IMR-90 (cell line): ENCODE results near the gene PHLPP2. TPM values are rescaled to one million over a fixed set of nuclear protein-coding genes. Genes with fewer than 3 reads are reported as not detected.

Experiments
- ATAC-seq: fragments of 200-7000 bp; cut with Tn5 transposase; 2 replicates; pipeline ENCODE4 v1.9.1; 2020; ENCODE audit warnings: low read depth, mild to moderate bottlenecking, moderate library complexity
- BruUV-seq: library from RNA; stranded (reverse); fragments of 400-500 nt; replicated peaks from 2 replicates; lab custom pipeline; 2021; lab: Mats Ljungman, UMichigan
- CTCF ChIA-PET: fragments of 300-600 bp; formaldehyde crosslinking; extraction: SDS; loops from one replicate; lab custom pipeline; 2021; ENCODE audit warnings: antibody characterized with exemption; lab: Yijun Ruan, JAX
- POLR2A ChIA-PET: fragments of 300-600 bp; sonication (Branson Sonifier 250); formaldehyde crosslinking; loops from one replicate; lab custom pipeline; 2022; ENCODE audit warnings: antibody characterized with exemption; ENCODE audit not compliant: unreplicated experiment; lab: Charles Lee
- DNase-seq: peaks from one replicate; pipeline ENCODE4 v3.0.0; 2013
- H2AFZ ChIP-seq: replicated peaks from 2 replicates; pipeline ENCODE3; 2013; ENCODE audit warnings: low read length, mild to moderate bottlenecking; ENCODE audit not compliant: poor library complexity
- H2AK5ac ChIP-seq: 2 replicates; pipeline ENCODE4 v1.6.1; 2013; ENCODE audit warnings: low read depth, low read length, inconsistent platforms
- H2AK9ac ChIP-seq: replicated peaks from 2 replicates; pipeline ENCODE3; 2013; ENCODE audit warnings: mild to moderate bottlenecking, low read depth, low read length, moderate library complexity; ENCODE audit not compliant: poor library complexity
- H2BK120ac ChIP-seq: 2 replicates; pipeline ENCODE4 v1.6.1; 2013; ENCODE audit warnings: low read depth, low read length, inconsistent platforms
- H2BK15ac ChIP-seq: 3 replicates; pipeline ENCODE4 v1.6.1; 2013; ENCODE audit warnings: low read depth, low read length, inconsistent platforms
- H2BK20ac ChIP-seq: 2 replicates; pipeline ENCODE4 v1.6.1; 2013; ENCODE audit warnings: low read depth, mild to moderate bottlenecking, inconsistent platforms, low read length, moderate library complexity
- H2BK5ac ChIP-seq: 2 replicates; pipeline ENCODE4 v1.6.1; 2013; ENCODE audit warnings: mild to moderate bottlenecking, low read depth, low read length, inconsistent platforms; ENCODE audit not compliant: poor library complexity, severe bottlenecking
- H3K14ac ChIP-seq: replicated peaks from 2 replicates; pipeline ENCODE4 v1.6.1; 2013; ENCODE audit warnings: low read depth, low read length, inconsistent platforms
- H3K18ac ChIP-seq: 2 replicates; pipeline ENCODE4 v1.6.1; 2013; ENCODE audit warnings: low read depth, low read length, control low read depth
- H3K23ac ChIP-seq: 2 replicates; pipeline ENCODE4 v1.6.1; 2013; ENCODE audit warnings: low read depth, low read length, inconsistent platforms
- H3K27ac ChIP-seq: 2 replicates; pipeline ENCODE4 v1.5.1; 2013; ENCODE audit warnings: mild to moderate bottlenecking, control low read depth, low read length; ENCODE audit not compliant: insufficient read depth
- H3K27me3 ChIP-seq: 2 replicates; pipeline ENCODE4 v1.6.1; 2013; ENCODE audit warnings: low read length; ENCODE audit not compliant: control insufficient read depth, insufficient read depth
- H3K36me3 ChIP-seq: 2 replicates; pipeline ENCODE4 v1.6.1; 2013; ENCODE audit warnings: low read length, mixed read lengths; ENCODE audit not compliant: control insufficient read depth, insufficient read depth
- H3K4ac ChIP-seq: 2 replicates; pipeline ENCODE4 v1.6.1; 2013; ENCODE audit warnings: low read depth, low read length, inconsistent platforms
- H3K4me1 ChIP-seq: 2 replicates; pipeline ENCODE4 v1.6.1; 2013; ENCODE audit warnings: low read length, mixed read lengths; ENCODE audit not compliant: control insufficient read depth, insufficient read depth
- H3K4me2 ChIP-seq: 2 replicates; pipeline ENCODE4 v1.6.1; 2013; ENCODE audit warnings: low read depth, mild to moderate bottlenecking, control low read depth, low read length, moderate library complexity
- H3K4me3 ChIP-seq: 2 replicates; pipeline ENCODE4 v1.5.1; 2013; ENCODE audit warnings: low read depth, mild to moderate bottlenecking, control low read depth, low read length, moderate library complexity; ENCODE audit not compliant: insufficient read depth
- H3K56ac ChIP-seq: 2 replicates; pipeline ENCODE4 v1.6.1; 2013; ENCODE audit warnings: low read length, inconsistent platforms; ENCODE audit not compliant: insufficient read depth; ENCODE audit errors: extremely low read depth
- H3K79me1 ChIP-seq, 2 experiments: 2 replicates each; pipeline ENCODE4 v1.6.1; 2013; ENCODE audit warnings: low read length in 2 of 2, inconsistent platforms in 1 of 2, low read depth in 1 of 2
- H3K9ac ChIP-seq: 2 replicates; pipeline ENCODE4 v1.6.1; 2013; ENCODE audit warnings: low read depth, low read length, control low read depth
- H3K9me1 ChIP-seq: 2 replicates; pipeline ENCODE4 v1.6.1; 2013; ENCODE audit warnings: low read length, inconsistent platforms; ENCODE audit not compliant: insufficient read depth
- H3K9me3 ChIP-seq: 2 replicates; pipeline ENCODE4 v1.6.1; 2013; ENCODE audit warnings: low read length; ENCODE audit not compliant: control insufficient read depth, insufficient read depth
- H4K20me1 ChIP-seq: 2 replicates; pipeline ENCODE4 v1.6.1; 2013; ENCODE audit warnings: low read length, inconsistent platforms; ENCODE audit not compliant: insufficient read depth
- H4K5ac ChIP-seq: 2 replicates; pipeline ENCODE4 v1.6.1; 2013; ENCODE audit warnings: mild to moderate bottlenecking, low read depth, low read length, control low read depth
- H4K8ac ChIP-seq, 2 experiments: 2 replicates each; pipeline ENCODE4 v1.6.1; 2013; ENCODE audit warnings: low read depth in 2 of 2, low read length in 2 of 2, control low read depth in 1 of 2, inconsistent platforms in 1 of 2
- H4K91ac ChIP-seq: 2 replicates; pipeline ENCODE4 v1.6.1; 2013; ENCODE audit warnings: low read depth, low read length, inconsistent platforms; ENCODE audit not compliant: insufficient read depth
- CEBPB ChIP-seq: IDR thresholded peaks from 2 replicates; pipeline ENCODE4 v1.6.1; 2012; ENCODE audit warnings: low read depth, low read length, improper control_type of control experiment
- RCOR1 ChIP-seq: IDR thresholded peaks from 2 replicates; pipeline ENCODE4 v1.6.1; 2012; ENCODE audit warnings: mild to moderate bottlenecking, low read length, improper control_type of control experiment; ENCODE audit not compliant: insufficient replicate concordance
- WGBS, 2 experiments: methylation state at CpG; one replicate each; pipeline versions ENCODE4 v1.1.5 to v1.1.7; 2013; ENCODE audit warnings: missing lambda C conversion rate in 2 of 2; ENCODE audit not compliant: insufficient read length in 1 of 2; ENCODE audit errors: extremely low coverage in 2 of 2; 5-methylcytosine and 5-hydroxymethylcytosine counted together
- dilution Hi-C: fragments of 300-500 bp; cut with HindIII; formaldehyde crosslinking; loops from one replicate; pipeline ENCODE4 v1.14.3; 2018; ENCODE audit warnings: low sequenced_read_pairs; ENCODE audit not compliant: unreplicated experiment
- in situ Hi-C: fragments of 300-500 bp; cut with MboI; formaldehyde crosslinking; loops from 3 replicates; pipeline ENCODE4 v1.14.3; 2019; ENCODE audit warnings: low sequenced_read_pairs, inconsistent platforms, mixed read lengths
- intact Hi-C: fragments of 100-400 bp; cut with micrococcal nuclease; formaldehyde crosslinking; loops from 2 replicates; pipeline ENCODE4 v1.10.0; 2022
- polyA plus RNA-seq, 3 experiments: library from polyadenylated mRNA; depleted of rRNA; stranded (reverse); fragments of >200 nt; gene quantifications; 2 replicates each; pipeline ENCODE4 v1.2.3, GENCODE V29; 2012; ENCODE audit warnings: low replicate concordance in 1 of 3
- total RNA-seq: library from RNA; depleted of rRNA; stranded (reverse); fragments of >200 nt; gene quantifications from 2 replicates; pipeline ENCODE4 v1.2.3, GENCODE V29; 2012
- TF ChIP-seq, protein P1 (sequence below): fragments of 150-350 bp; IDR thresholded peaks from 2 replicates; pipeline ENCODE4 v1.6.1; 2017; ENCODE audit warnings: mild to moderate bottlenecking, antibody characterized with exemption, low read length, low read depth

PHLPP2 gene
- total and polyA plus RNA-seq, 2 of the 4 experiments (the other 2 are of a cell fraction) = 6.8 to 10.2 TPM

DNA sequence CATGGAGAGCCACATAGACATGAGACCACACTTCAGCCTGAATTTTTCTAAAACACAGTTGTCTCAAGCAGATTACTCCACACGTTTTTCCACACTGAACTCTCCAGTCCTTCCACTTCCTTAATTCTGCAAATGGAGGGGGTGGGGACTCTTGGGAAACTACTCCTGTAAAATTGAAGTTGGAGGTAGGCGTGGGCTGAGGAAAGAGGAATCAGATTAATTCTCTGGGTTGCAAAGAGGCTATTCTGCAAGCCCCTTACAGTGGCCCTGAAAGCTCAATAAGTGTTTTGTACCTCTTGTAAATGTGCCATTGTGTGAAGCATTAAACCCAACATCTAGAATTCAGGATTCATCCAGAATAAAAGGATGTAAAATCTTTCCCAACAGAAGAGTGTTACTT, 88.9 kb downstream of the PHLPP2 start:
- H3K9me1 ChIP-seq = no peaks in the 10 kb centered on the region
- CTCF ChIA-PET = no interaction called here
- POLR2A ChIA-PET = no interaction called here
- H3K14ac ChIP-seq = no peak overlapping the region
- H3K27me3 ChIP-seq = no peaks in the 10 kb centered on the region
- H3K4me2 ChIP-seq = no peak overlapping the region
- no TSS peak for BruUV-seq
- H2BK5ac ChIP-seq = no peak overlapping the region
- H3K9ac ChIP-seq = no peak overlapping the region
- H3K4me1 ChIP-seq = peaks cover 9% of the 10 kb centered on the region
- dilution Hi-C loops (no loop called here), in situ Hi-C loops (no loop called here), intact Hi-C loops (no loop called here)
- H4K8ac ChIP-seq = no peak overlapping the region
- no peak overlapping the region for H3K27ac ChIP-seq
- H3K4me3 ChIP-seq = no peak overlapping the region
- H4K5ac ChIP-seq = no peak overlapping the region
- no peak overlapping the region for H3K23ac ChIP-seq
- WGBS, 2 experiments = no CpG with 5 or more reads among the region's 2 CpGs
- no peak for TF ChIP-seq RCOR1
- TF ChIP-seq, protein P1, sequence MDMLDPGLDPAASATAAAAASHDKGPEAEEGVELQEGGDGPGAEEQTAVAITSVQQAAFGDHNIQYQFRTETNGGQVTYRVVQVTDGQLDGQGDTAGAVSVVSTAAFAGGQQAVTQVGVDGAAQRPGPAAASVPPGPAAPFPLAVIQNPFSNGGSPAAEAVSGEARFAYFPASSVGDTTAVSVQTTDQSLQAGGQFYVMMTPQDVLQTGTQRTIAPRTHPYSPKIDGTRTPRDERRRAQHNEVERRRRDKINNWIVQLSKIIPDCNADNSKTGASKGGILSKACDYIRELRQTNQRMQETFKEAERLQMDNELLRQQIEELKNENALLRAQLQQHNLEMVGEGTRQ = no peak
- no peak for TF ChIP-seq CEBPB
- H3K9me3 ChIP-seq = no peaks in the 10 kb centered on the region
- DNase-seq (no peak), ATAC-seq (no peak)
- H2BK15ac ChIP-seq = no peak overlapping the region
- H2BK120ac ChIP-seq = no peak overlapping the region
- H3K4ac ChIP-seq = no peak overlapping the region
- H4K20me1 ChIP-seq = no peaks in the 10 kb centered on the region
- H2AK9ac ChIP-seq = no peak overlapping the region
- no peak overlapping the region for H2BK20ac ChIP-seq
- no peak overlapping the region for H2AK5ac ChIP-seq
- H2AFZ ChIP-seq = no peak overlapping the region
- no peak overlapping the region for H3K18ac ChIP-seq
- 0 out of 2 replicates have a peak, but pooled peaks cover 2% of the 10 kb centered on the region for H3K36me3 ChIP-seq
- no peak overlapping the region for H3K56ac ChIP-seq
- no peaks in the 10 kb centered on the region for H3K79me1 ChIP-seq
- H4K91ac ChIP-seq = no peak overlapping the region
